SU-DHL-6 (cell line): Measurements from ENCODE around the gene RAPGEF4.

Source experiments
- H2AFZ ChIP-seq: fragments of 200-600 bp; sonication (generic); 2 replicates; pipeline ENCODE4 v1.6.1; 2014; ENCODE audit warnings: low read depth, mild to moderate bottlenecking, moderate library complexity, mixed read lengths, antibody characterized with exemption, low read length; ENCODE audit not compliant: severe bottlenecking
- H3F3A ChIP-seq: fragments of 200-600 bp; shearing (Covaris generic); 2 replicates; pipeline ENCODE4 v1.6.0; 2016; ENCODE audit warnings: antibody characterized with exemption, mild to moderate bottlenecking; ENCODE audit not compliant: insufficient read depth
- H3K27ac ChIP-seq: fragments of 200-600 bp; sonication (generic); 2 replicates; pipeline ENCODE4 v1.5.1; 2016; ENCODE audit warnings: low read depth, mild to moderate bottlenecking, low read length, moderate library complexity, mixed read lengths
- H3K27me3 ChIP-seq: fragments of 200-600 bp; sonication (generic), shearing (Covaris generic); 2 replicates; pipeline ENCODE4 v1.6.0; 2014; ENCODE audit warnings: mild to moderate bottlenecking, low read length
- H3K36me3 ChIP-seq: fragments of 200-600 bp; sonication (generic); 2 replicates; pipeline ENCODE4 v1.6.1; 2014; ENCODE audit warnings: mild to moderate bottlenecking, low read length, mixed read lengths
- H3K4me2 ChIP-seq: fragments of 300-600, 200-600 bp; shearing (Covaris generic), sonication (generic); 2 replicates; pipeline ENCODE4 v1.6.0; 2014; ENCODE audit warnings: low read length, low read depth, mild to moderate bottlenecking; ENCODE audit not compliant: poor library complexity, severe bottlenecking
- H3K4me3 ChIP-seq: fragments of 200-600 bp; sonication (generic); 2 replicates; pipeline ENCODE4 v1.5.1; 2014; ENCODE audit warnings: antibody characterized with exemption, low read length, mild to moderate bottlenecking, mixed read lengths; ENCODE audit not compliant: insufficient read depth, poor library complexity, severe bottlenecking
- H3K79me2 ChIP-seq: fragments of 200-600 bp; sonication (generic); 2 replicates; pipeline ENCODE4 v1.6.1; 2014; ENCODE audit warnings: mild to moderate bottlenecking, low read length, moderate library complexity; ENCODE audit not compliant: insufficient read depth
- H3K9ac ChIP-seq: fragments of 200-600 bp; sonication (generic); 2 replicates; pipeline ENCODE4 v1.7.0; 2014; ENCODE audit warnings: mild to moderate bottlenecking, low read length
- H3K9me2 ChIP-seq: fragments of 200-600 bp; sonication (generic); replicated peaks from 2 replicates; pipeline ENCODE4 v1.6.1; 2014; ENCODE audit warnings: low read length; ENCODE audit not compliant: insufficient read depth
- H3K9me3 ChIP-seq: fragments of 200-600 bp; sonication (generic); 2 replicates; pipeline ENCODE4 v1.6.1; 2014; ENCODE audit warnings: low read length, mixed read lengths; ENCODE audit not compliant: insufficient read depth
- H4K20me1 ChIP-seq: fragments of 200-600 bp; sonication (generic); 2 replicates; pipeline ENCODE4 v1.6.1; 2014; ENCODE audit warnings: low read depth, mild to moderate bottlenecking, antibody characterized with exemption, low read length, moderate library complexity, mixed read lengths
- CTCF ChIP-seq: fragments of 200-600 bp; sonication (generic); IDR thresholded peaks from one replicate; pipeline ENCODE4 v1.5.1; 2017; ENCODE audit warnings: antibody characterized with exemption, mild to moderate bottlenecking, low read length, moderate library complexity; ENCODE audit not compliant: insufficient read depth, poor library complexity, severe bottlenecking
- EZH2phosphoT487 ChIP-seq: fragments of 200-600 bp; sonication (generic), shearing (Covaris generic); conservative IDR thresholded peaks from 2 replicates; pipeline ENCODE4 v1.6.1; 2018; ENCODE audit warnings: mild to moderate bottlenecking, antibody characterized with exemption, low read length, moderate library complexity, mixed read lengths

Gene RAPGEF4

GRCh38 chr2:172976816-172977215, 241.2 kb downstream of the RAPGEF4 start:
- no peaks in the 10 kb centered on the region for H4K20me1 ChIP-seq
- H3K9ac ChIP-seq: no peak overlapping the region
- TF ChIP-seq CTCF (no peak), EZH2phosphoT487 (no peak)
- H3F3A ChIP-seq: no peaks in the 10 kb centered on the region
- H2AFZ ChIP-seq: no peak overlapping the region
- no peak overlapping the region for H3K4me3 ChIP-seq
- H3K79me2 ChIP-seq: no peaks in the 10 kb centered on the region
- H3K9me2 ChIP-seq: no peaks in the 10 kb centered on the region
- H3K9me3 ChIP-seq: no peaks in the 10 kb centered on the region
- H3K4me2 ChIP-seq: no peak overlapping the region
- no peak overlapping the region for H3K27ac ChIP-seq
- H3K27me3 ChIP-seq: no peaks in the 10 kb centered on the region
- no peaks in the 10 kb centered on the region for H3K36me3 ChIP-seq

- no peak overlapping the region for H3K9ac ChIP-seq
- no peaks in the 10 kb centered on the region for H3K9me3 ChIP-seq
- no peaks in the 10 kb centered on the region for H3K36me3 ChIP-seq
- H3K4me3 ChIP-seq: no peak overlapping the region
- TF ChIP-seq CTCF (no peak), EZH2phosphoT487 (no peak)
- H4K20me1 ChIP-seq: no peaks in the 10 kb centered on the region
- no peak overlapping the region for H3K27ac ChIP-seq
- no peak overlapping the region for H3K4me2 ChIP-seq
- no peaks in the 10 kb centered on the region for H3K79me2 ChIP-seq
- no peaks in the 10 kb centered on the region for H3F3A ChIP-seq
- no peak overlapping the region for H2AFZ ChIP-seq
- no peaks in the 10 kb centered on the region for H3K27me3 ChIP-seq
- H3K9me2 ChIP-seq: no peaks in the 10 kb centered on the region
These were observed 241.8 kb downstream of the RAPGEF4 start for GRCh38 chr2:172977270-172978062.

- H3K27me3 ChIP-seq: no peaks in the 10 kb centered on the region
- no peaks in the 10 kb centered on the region for H4K20me1 ChIP-seq
- H3F3A ChIP-seq: no peaks in the 10 kb centered on the region
- H3K9ac ChIP-seq: no peak overlapping the region
- H3K4me2 ChIP-seq: no peak overlapping the region
- no peak overlapping the region for H2AFZ ChIP-seq
- H3K79me2 ChIP-seq: no peaks in the 10 kb centered on the region
- no peak for TF ChIP-seq EZH2phosphoT487
- TF ChIP-seq CTCF: no peak
- H3K9me3 ChIP-seq: no peaks in the 10 kb centered on the region
- H3K4me3 ChIP-seq: no peak overlapping the region
- H3K27ac ChIP-seq: no peak overlapping the region
- no peaks in the 10 kb centered on the region for H3K9me2 ChIP-seq
- H3K36me3 ChIP-seq: no peaks in the 10 kb centered on the region
These were observed 242.4 kb downstream of the RAPGEF4 start for GRCh38 chr2:172978063-172978383.
